Small intestine (tissue), 7 donors: Measurements from ENCODE around the gene PLD6. TPM values are rescaled to one million over a fixed set of nuclear protein-coding genes. Genes with fewer than 3 reads are reported as not detected.
A peak's percentile ranks its signal among the peaks of the same experiment; 100 is the strongest.

Experiments
- DNase-seq, 2 donors: peaks; one replicate each; pipeline versions ENCODE4 v3.0.0 to v3.0.0-alpha.2; 2013
- FAIRE-seq: peaks from 2 replicates; lab custom pipeline; 2012; peaks lifted over from hg19 to GRCh38; lab: Jason Lieb, UNC
- H3K27ac ChIP-seq, 3 donors: one replicate each; pipeline ENCODE4 v1.5.1; 2013; ENCODE audit warnings: low read length in 2 of 3, mild to moderate bottlenecking in 2 of 3, control low read depth in 1 of 3, inconsistent platforms in 1 of 3, low read depth in 1 of 3, moderate library complexity in 1 of 3
- H3K27me3 ChIP-seq, 3 donors: one replicate each; pipeline ENCODE4 v1.6.1; 2013; ENCODE audit warnings: low read length in 3 of 3, inconsistent platforms in 1 of 3; ENCODE audit not compliant: control insufficient read depth in 3 of 3, insufficient read depth in 3 of 3
- H3K36me3 ChIP-seq, 3 donors: one replicate each; pipeline ENCODE4 v1.6.1; 2013; ENCODE audit warnings: low read length in 3 of 3, inconsistent platforms in 1 of 3, low read depth in 1 of 3, mild to moderate bottlenecking in 1 of 3, moderate library complexity in 1 of 3; ENCODE audit not compliant: control insufficient read depth in 3 of 3, insufficient read depth in 2 of 3
- H3K4me1 ChIP-seq, 3 donors: one replicate each; pipeline ENCODE4 v1.6.1; 2013; ENCODE audit warnings: low read length in 2 of 3, inconsistent platforms in 1 of 3, low read depth in 1 of 3, mild to moderate bottlenecking in 1 of 3, moderate library complexity in 1 of 3; ENCODE audit not compliant: control insufficient read depth in 3 of 3, insufficient read depth in 2 of 3
- H3K4me3 ChIP-seq, 3 donors: one replicate each; pipeline ENCODE4 v1.5.1; 2013; ENCODE audit warnings: low read length in 3 of 3, control low read depth in 1 of 3, inconsistent platforms in 1 of 3, low read depth in 1 of 3, mild to moderate bottlenecking in 1 of 3, moderate library complexity in 1 of 3
- H3K9me3 ChIP-seq, 2 donors: one replicate each; pipeline ENCODE4 v1.6.1; 2013; ENCODE audit warnings: low read depth in 1 of 2, low read length in 1 of 2; ENCODE audit not compliant: control insufficient read depth in 2 of 2, insufficient read depth in 1 of 2
- WGBS, 3 donors: extraction: QIAGEN DNeasy Blood & Tissue Kit; methylation state at CpG; one replicate each; pipeline ENCODE4 v1.1.7; 2013; 5-methylcytosine and 5-hydroxymethylcytosine counted together
- polyA plus RNA-seq, 4 donors: library from polyadenylated mRNA; stranded (reverse) in 3 of 4; unstranded in 1 of 4; fragments of 200-250 nt in 3 of 4; fragments of 120-200 nt in 1 of 4; gene quantifications; one replicate each; pipeline versions ENCODE4 v1.2.1 to v1.2.3, GENCODE V29; 2013
- donor health status: healthy with polysubstance abuse.
- donor health status: control.
- donor health status: control.
- donor health status: Bipolar disorder and iron deficiency.
- donor health status: healthy.

PLD6 gene
- polyA plus RNA-seq, 4 donors = 1.4 to 5.2 (median 1.6) TPM

DNA sequence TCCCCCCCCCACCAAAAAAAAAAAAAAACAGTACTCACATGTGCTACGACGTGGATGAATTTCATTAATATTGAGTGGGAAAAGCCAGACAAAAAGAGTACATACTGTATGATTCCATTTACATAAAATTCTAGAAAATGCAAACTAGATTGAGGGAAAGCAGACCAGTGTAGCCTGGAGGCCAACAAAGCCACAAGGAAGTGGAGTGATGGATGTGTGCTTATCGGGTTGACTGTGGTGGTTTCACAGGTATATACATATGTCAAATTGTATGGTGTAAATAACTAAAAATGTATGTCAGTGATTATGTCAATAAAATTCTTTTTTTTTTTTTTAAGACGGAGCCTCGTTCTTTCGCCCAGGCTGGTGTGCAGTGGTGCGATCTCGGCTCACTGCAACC lies 1.9 kb upstream of the PLD6 start:
- peaks cover 0 to 3% of the 10 kb centered on the region in 2 donors for H3K9me3 ChIP-seq
- 85 to 87% (median 85%) methylated on average over 8 of the region's 8 CpGs for WGBS, 3 donors
- H3K4me1 ChIP-seq = peaks cover 0 to 19% (median 4%) of the 10 kb centered on the region in 3 donors
- peaks cover 0 to 31% (median 3%) of the 10 kb centered on the region in 3 donors for H3K36me3 ChIP-seq
- no peak overlapping the region for H3K4me3 ChIP-seq
- FAIRE-seq (no peak), DNase-seq (no peak)
- no peaks in the 10 kb centered on the region for H3K27me3 ChIP-seq
- H3K27ac ChIP-seq = no peak overlapping the region

- Histone ChIP-seq H3K4me1 (peaks cover 0 to 19% (median 4%) of the 10 kb centered on the region in 3 donors), H3K9me3 (peaks cover 0 to 3% of the 10 kb centered on the region in 2 donors), H3K36me3 (peaks cover 0 to 37% (median 0%) of the 10 kb centered on the region in 3 donors), H3K27me3 (no peaks in the 10 kb centered on the region), H3K4me3 (peak overlapping the region in 1 of 3 donors; percentile 48), H3K27ac (peak overlapping the region; percentile 10 to 36 (median 28))
- DNase-seq (peak in 1 of 2 donors; percentile 15), FAIRE-seq (no peak)
- WGBS, 3 donors = 12 to 49% (median 27%) methylated on average over 16 of the region's 16 CpGs
Measured at GRCh38 chr17:17206913-17207335, 791 bp upstream of the PLD6 start.

GRCh38 chr17:17205368-17206123 lies 587 bp downstream of the PLD6 start:
- 0 to 11% (median 1%) methylated on average over 55 to 70 of the region's 70 CpGs for WGBS, 3 donors
- Histone ChIP-seq H3K4me1 (peaks cover 0 to 19% (median 4%) of the 10 kb centered on the region in 3 donors), H3K27ac (peak overlapping the region in 1 of 3 donors; percentile 10), H3K9me3 (peaks cover 0 to 3% of the 10 kb centered on the region in 2 donors), H3K36me3 (peaks cover 0 to 36% (median 0%) of the 10 kb centered on the region in 3 donors), H3K27me3 (no peaks in the 10 kb centered on the region), H3K4me3 (peak overlapping the region; percentile 28 to 63 (median 48))
- DNase-seq (peak; percentile 54 to 62), FAIRE-seq (no peak)

DNA sequence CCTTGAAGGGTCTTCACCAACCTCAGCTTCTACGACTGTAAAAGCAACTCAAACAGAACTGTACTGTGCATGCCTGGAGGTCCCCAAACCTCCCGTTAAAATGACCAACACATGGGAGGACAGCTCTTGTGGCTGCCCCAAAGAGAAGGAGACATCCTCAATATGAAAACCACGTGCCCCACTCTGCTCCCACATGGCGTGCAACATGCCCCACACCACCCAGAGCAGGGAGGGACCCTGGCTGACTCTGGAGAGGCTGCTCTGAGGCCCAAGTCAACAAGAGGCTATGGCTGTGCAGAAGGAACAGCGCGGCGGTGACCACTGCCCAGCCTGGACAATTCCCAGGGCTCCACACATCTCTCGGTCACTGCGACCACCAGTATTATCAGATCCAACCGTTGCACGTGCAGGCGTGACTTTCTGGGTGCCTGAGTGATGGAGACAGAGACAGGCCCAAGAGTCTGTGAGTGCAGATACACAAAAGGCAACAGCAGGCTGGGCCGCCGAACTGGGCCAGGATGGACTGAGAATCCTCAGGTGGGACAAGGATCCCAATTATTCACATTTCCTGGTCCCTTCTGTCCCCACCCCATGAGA lies 1.4 kb downstream of the PLD6 start:
- WGBS, 3 donors = 61 to 77% (median 63%) methylated on average over 14 of the region's 14 CpGs
- Histone ChIP-seq H3K9me3 (peaks cover 0 to 3% of the 10 kb centered on the region in 2 donors), H3K4me1 (peaks cover 0 to 19% (median 4%) of the 10 kb centered on the region in 3 donors), H3K4me3 (peak overlapping the region in 2 of 3 donors; percentile 48 to 63), H3K27me3 (no peaks in the 10 kb centered on the region), H3K27ac (no peak overlapping the region), H3K36me3 (peaks cover 0 to 31% (median 0%) of the 10 kb centered on the region in 3 donors)
- DNase-seq = no peak
- no peak for FAIRE-seq

DNA sequence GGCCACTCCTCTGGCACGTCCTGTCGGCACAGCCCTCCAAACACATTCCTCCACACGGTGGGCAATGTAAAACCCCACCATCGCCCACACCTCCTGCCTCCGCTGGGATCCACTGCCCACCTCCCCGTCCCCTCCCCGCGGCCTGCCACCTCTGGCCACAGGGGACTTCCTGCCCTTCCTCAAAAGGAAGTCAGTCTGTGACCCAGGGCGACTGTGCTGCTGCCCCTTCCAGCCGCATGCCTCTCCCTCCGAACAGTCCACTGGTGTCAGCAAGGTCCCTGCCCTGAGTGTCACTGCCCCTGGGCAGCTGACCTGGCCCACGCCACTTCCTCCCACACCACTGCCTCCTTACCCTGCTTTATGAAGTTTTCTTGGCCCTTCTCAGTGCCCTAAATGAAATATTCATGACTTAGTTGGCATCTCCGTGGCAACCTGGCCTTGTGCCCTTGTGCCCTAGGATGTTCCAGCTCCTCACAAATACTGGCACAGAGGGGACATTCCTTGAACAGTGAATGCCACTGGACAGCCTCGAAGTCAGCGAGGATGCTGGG lies 2.0 kb downstream of the PLD6 start:
- DNase-seq = no peak
- Histone ChIP-seq H3K27ac (no peak overlapping the region), H3K9me3 (peaks cover 0 to 3% of the 10 kb centered on the region in 2 donors), H3K36me3 (peaks cover 0 to 31% (median 0%) of the 10 kb centered on the region in 3 donors), H3K27me3 (no peaks in the 10 kb centered on the region), H3K4me1 (peaks cover 0 to 19% (median 4%) of the 10 kb centered on the region in 3 donors), H3K4me3 (no peak overlapping the region)
- 71 to 82% (median 79%) methylated on average over 15 of the region's 15 CpGs for WGBS, 3 donors
- no peak for FAIRE-seq

GRCh38 chr17:17203173-17203730 lies 2.9 kb downstream of the PLD6 start:
- Histone ChIP-seq H3K27me3 (no peaks in the 10 kb centered on the region), H3K9me3 (peaks cover 0 to 3% of the 10 kb centered on the region in 2 donors), H3K36me3 (peaks cover 0 to 31% (median 0%) of the 10 kb centered on the region in 3 donors), H3K4me3 (no peak overlapping the region), H3K27ac (no peak overlapping the region), H3K4me1 (peaks cover 0 to 19% (median 4%) of the 10 kb centered on the region in 3 donors)
- 87 to 93% (median 90%) methylated on average over 15 of the region's 15 CpGs for WGBS, 3 donors
- FAIRE-seq = no peak
- DNase-seq = no peak

DNA sequence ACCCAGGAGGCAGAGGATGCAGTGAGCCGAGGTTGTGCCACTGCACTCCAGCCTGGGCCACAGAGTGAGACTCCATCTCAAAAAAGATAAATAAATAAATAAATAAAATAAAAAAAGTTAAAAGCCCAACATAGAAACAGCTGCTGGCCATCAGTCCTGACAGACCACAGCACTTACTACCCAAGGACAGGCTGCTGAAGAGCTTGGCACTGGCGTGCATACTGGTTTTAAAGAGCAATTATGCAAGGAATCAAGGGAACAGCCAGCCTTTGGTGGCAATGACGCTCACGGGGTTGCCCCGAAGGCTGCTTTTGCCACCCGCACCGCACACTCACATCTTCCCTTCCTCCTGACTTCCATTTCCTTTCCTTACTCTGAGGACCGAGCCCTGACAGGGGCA lies 4.2 kb downstream of the PLD6 start:
- peaks cover 0 to 31% (median 0%) of the 10 kb centered on the region in 3 donors for H3K36me3 ChIP-seq
- WGBS, 3 donors = 87 to 90% (median 89%) methylated on average over 8 of the region's 8 CpGs
- FAIRE-seq (no peak), DNase-seq (no peak)
- H3K4me1 ChIP-seq = peaks cover 0 to 19% (median 4%) of the 10 kb centered on the region in 3 donors
- H3K4me3 ChIP-seq = no peak overlapping the region
- no peaks in the 10 kb centered on the region for H3K27me3 ChIP-seq
- H3K9me3 ChIP-seq = peaks cover 0 to 3% of the 10 kb centered on the region in 2 donors
- no peak overlapping the region for H3K27ac ChIP-seq

- FAIRE-seq (no peak), DNase-seq (no peak)
- WGBS, 3 donors = 84 to 88% (median 84%) methylated on average over 10 of the region's 10 CpGs
- Histone ChIP-seq H3K27me3 (no peaks in the 10 kb centered on the region), H3K9me3 (no peaks in the 10 kb centered on the region), H3K36me3 (peaks cover 0 to 31% (median 0%) of the 10 kb centered on the region in 3 donors), H3K4me3 (no peak overlapping the region), H3K4me1 (peaks cover 0 to 19% (median 4%) of the 10 kb centered on the region in 3 donors), H3K27ac (peak overlapping the region in 1 of 3 donors; percentile 54)
Measured at GRCh38 chr17:17201271-17201670, 4.9 kb downstream of the PLD6 start.
